Fibroblast of lung (primary cell): Measurements from ENCODE around the gene AR.

Experiments used
- EZH2 ChIP-seq: IDR thresholded peaks from 2 replicates; pipeline ENCODE4 v1.5.1; 2012; ENCODE audit warnings: low read length, control low read depth, mild to moderate bottlenecking; ENCODE audit errors: missing control alignments
- TF ChIP-seq, protein P1 (sequence below), 2 donors: IDR thresholded peaks in 1 of 2; conservative IDR thresholded peaks in 1 of 2; 1 replicate in 1 of 2; 2 replicates in 1 of 2; pipeline ENCODE4 v1.5.1; 2011 to 2012; ENCODE audit warnings: low read length in 2 of 2, control low read depth in 1 of 2, inconsistent platforms in 1 of 2, low read depth in 1 of 2, mild to moderate bottlenecking in 1 of 2

DNA sequence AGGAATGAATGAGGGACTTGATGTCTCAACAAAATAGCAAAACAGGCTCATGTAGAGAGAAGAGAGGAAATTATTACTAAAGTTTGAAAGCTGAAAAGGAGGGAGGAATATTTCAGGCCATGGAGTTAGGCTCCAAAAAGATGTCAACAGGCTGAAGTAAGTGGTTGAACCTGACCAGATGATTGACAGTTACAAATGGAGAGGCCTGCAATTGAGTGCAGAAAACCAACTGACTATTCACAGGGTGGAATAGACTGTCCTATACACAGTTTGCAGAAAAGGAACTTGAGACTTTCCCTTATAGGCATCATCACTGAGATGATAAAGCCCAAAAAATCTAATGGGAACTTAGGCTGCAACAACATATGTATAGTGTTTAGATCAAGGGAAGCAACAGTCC lies 233.3 kb downstream of the AR start:
- TF ChIP-seq, protein P1, sequence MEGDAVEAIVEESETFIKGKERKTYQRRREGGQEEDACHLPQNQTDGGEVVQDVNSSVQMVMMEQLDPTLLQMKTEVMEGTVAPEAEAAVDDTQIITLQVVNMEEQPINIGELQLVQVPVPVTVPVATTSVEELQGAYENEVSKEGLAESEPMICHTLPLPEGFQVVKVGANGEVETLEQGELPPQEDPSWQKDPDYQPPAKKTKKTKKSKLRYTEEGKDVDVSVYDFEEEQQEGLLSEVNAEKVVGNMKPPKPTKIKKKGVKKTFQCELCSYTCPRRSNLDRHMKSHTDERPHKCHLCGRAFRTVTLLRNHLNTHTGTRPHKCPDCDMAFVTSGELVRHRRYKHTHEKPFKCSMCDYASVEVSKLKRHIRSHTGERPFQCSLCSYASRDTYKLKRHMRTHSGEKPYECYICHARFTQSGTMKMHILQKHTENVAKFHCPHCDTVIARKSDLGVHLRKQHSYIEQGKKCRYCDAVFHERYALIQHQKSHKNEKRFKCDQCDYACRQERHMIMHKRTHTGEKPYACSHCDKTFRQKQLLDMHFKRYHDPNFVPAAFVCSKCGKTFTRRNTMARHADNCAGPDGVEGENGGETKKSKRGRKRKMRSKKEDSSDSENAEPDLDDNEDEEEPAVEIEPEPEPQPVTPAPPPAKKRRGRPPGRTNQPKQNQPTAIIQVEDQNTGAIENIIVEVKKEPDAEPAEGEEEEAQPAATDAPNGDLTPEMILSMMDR (conservative IDR thresholded peaks at IDR 0.05 in 1 of 2, IDR thresholded peaks at IDR 0.05 in 1 of 2; ENCODE audit: low read depth in 1 of 2, low read length in 2 of 2) = no peak
- no peak for TF ChIP-seq EZH2
